Stimulated activated CD8-positive, alpha-beta memory T cell treated with anti-CD3 and anti-CD28 coated beads, Interleukin-12 subunit alpha, Interleukin-12 subunit beta, amount 100 ng/mL, for 4 hours (primary cell): ENCODE measurements around the gene ROR1.

Experiments
- DNase-seq: peaks from one replicate; pipeline ENCODE4 v3.0.0-alpha.2; 2020; ENCODE audit warnings: low read depth

ROR1 gene

GRCh38 chr1:63935553-63935952, 161.7 kb downstream of the ROR1 start:
- DNase-seq, result no peak

DNA sequence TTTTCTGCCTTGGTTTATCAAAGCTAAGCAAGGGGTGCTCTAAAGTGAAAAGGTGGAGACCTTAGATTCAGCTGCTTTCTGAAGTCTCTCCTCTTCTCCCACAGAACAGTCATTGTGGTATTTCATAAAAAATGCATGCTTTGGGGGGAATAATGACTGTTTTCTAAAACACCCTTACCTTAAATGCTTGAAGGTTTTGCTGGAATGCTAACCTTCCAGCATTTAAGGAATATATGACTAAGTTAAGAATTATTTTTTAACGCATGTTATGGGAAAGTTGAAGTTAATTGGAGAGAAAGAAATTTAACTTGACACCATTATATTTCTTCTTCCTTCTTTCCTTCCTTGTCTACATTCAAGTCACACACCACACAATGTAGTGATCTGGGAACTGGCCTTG, 162.5 kb downstream of the ROR1 start:
- DNase-seq, result no peak

DNA sequence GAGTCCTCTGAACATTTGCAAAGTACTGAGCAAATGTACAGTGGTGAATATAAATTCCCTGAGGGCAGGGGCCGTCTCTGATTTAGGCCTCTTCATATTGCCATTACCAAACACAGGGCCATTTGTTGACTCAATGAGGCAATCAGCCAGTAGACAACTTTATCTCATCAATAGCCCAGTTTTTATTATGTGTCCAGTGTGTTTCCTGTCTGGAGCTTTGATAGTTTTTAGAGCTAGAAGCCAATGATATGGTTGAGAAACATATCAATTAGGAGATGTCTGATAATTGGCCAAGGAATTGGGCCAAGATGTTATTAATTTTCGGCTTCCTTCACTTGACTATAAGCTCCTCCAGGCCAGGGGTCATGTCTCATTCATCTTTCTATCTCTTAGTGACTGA, 163.0 kb downstream of the ROR1 start:
- DNase-seq, result no peak

GRCh38 chr1:63937461-63938022, 163.7 kb downstream of the ROR1 start:
- no peak for DNase-seq

DNA sequence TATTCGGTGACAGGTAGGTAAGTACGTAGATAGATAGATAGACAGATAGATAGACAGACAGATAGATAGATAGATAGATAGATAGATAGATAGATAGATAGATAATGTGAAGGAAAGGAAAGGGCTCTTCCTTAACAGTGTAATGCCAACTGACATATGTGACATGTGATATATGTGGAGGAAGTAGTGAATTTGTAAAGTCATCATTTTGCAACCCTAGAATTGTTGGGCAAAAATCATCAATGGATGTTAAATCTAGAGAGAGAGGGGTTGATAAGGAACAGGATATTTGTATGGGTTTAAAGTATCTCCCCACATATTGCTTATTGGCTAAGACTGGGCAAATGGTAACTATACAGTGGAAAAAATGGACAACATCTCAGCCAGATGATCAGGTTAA, 166.6 kb downstream of the ROR1 start:
- DNase-seq, result no peak

- DNase-seq, result no peak
Observed at GRCh38 chr1:63943393-63943792, 169.6 kb downstream of the ROR1 start.

DNA sequence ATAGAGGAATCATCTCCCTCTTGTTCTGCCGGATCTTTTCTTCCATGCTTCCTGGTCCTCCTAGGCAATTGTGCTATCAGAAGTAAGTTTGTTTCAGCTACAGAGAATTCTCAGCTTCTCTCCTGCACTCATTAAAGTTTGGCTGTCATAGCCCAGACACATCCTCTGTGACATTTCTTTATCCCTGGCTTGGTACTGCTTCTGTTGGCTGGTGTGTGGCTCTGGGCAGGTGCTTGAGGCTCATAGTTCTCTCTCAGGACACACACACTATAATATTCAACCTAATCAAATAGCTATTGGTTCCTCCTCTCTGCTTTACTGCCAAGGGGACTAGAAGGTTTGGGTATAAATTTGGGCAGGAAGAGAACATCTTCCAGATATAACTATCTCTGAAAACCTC, 172.1 kb downstream of the ROR1 start:
- no peak for DNase-seq

- DNase-seq, result no peak
Observed at GRCh38 chr1:63946866-63947491, 173.2 kb downstream of the ROR1 start.

GRCh38 chr1:63947904-63948303, 174.1 kb downstream of the ROR1 start:
- DNase-seq, result no peak

DNA sequence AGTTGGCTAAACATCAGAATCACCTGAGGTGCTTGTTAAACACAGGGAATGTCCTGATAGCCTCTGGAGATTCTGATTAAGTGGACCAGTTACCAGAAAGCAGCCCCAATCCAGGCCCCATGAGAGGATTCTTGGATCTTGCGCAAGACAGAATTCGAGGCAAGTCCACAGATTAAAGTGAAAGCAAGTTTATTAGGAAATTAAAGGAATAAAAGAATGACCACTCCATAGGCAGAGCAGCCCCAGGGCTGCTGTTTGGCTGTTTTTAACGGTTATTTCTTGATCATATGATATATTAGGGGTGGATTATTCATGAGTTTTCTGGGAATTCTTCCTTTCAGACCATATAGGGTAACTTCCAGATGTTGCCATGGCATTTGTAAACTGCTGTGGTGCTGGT, 176.2 kb downstream of the ROR1 start:
- DNase-seq, result no peak

- no peak for DNase-seq
Observed at GRCh38 chr1:63951059-63951946, 177.5 kb downstream of the ROR1 start.

DNA sequence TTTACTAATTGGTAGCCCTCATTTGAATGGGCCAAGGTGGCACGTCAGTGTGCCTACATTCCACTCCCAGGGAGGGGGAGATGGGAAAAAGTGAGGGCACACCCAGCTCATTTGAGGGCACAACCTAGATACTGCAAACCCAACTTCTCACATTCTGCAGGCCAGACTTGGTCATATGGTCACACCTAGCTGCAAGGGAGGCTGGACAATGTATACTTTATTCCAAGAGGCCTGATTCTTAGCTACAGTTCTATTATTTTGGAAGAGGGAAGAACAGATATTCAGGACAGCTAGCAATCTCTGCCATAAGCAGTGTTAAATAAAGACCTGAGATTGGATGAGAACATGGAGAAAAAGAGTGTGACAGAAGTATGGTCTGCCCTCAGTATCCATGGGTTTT, 180.4 kb downstream of the ROR1 start:
- no peak for DNase-seq

- no peak for DNase-seq
Observed at GRCh38 chr1:63955370-63956145, 181.7 kb downstream of the ROR1 start.

DNA sequence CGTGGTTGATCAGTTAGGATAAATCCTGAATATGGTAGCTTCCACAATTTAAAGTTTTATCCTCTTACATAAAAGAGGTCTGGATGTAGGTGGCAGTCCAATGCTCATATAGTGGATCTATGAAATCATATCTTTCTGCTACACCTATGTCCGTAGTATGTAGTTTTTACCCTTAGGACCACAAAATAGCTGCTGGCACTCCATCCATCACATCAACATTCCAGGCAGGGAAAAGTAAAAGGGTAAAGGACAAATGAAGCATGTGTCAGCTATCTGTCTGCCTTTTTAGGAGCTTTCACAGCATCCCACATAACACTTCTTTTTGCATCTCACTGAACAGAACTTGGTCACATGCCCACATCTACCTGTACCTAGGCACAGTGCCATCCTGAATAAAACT, 184.7 kb downstream of the ROR1 start:
- no peak for DNase-seq

- no peak for DNase-seq
Observed at GRCh38 chr1:63960326-63960725, 186.5 kb downstream of the ROR1 start.

GRCh38 chr1:63966016-63966415, 192.2 kb downstream of the ROR1 start:
- DNase-seq, result no peak

- DNase-seq, result no peak
Observed at GRCh38 chr1:63967901-63968300, 194.1 kb downstream of the ROR1 start.

DNA sequence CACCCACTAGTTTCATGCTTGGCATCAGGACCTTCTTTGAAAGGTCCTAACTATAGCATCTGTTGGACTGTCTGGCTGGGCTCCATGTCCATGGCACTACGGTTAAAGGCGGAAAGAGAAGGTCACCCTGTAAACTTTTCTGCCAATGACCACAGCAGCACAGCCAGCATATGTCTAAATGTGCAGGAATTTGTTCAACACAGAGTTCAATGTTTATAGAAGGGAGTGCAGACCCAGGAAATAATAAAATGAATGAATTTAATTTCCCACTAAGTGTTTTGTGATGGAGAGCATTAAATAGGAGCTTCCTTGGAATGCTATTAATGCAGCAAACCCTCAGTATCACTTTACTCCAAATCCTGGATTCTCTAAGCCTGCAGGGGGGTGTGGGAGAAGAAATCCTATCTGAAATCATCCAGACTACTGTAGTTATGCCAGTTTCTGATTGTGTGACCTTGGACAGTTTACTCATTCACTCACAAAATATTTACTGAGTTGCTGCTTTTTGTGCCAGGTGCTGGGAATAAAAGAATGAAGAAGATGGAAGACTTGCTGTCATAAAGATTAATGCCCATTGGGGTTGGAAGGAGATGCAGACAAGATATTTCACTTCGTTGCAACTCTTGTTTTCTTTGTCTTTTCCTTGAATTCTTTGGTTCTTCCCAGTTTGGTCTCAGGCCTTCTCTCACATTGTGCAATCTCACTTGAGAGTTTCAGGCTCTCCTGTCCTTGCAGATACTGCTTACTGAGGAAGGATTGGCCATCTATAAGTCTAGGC, 195.0 kb downstream of the ROR1 start:
- no peak for DNase-seq

DNA sequence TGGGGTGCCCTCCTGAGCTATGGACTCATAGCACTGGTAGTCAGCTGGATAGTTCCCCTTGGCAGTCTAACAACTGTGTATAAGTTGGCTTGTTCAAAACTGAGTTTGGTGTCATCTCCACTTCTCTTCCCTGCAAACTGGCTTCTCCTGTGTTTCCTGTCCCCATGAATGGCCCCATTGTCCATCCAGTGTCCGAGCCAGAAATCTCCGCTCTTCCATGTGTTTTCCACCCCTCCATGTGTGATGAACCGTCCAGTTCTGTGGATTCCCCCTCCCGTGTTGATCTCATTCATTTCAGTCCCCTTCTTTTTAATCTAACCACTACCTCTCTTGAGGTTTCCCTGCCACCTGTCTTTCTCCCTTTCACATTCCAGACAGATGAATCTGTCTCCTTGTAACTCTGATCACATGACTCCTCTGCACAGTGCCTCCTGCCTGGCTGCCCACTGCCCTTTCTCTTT, 195.7 kb downstream of the ROR1 start:
- DNase-seq, result no peak

DNA sequence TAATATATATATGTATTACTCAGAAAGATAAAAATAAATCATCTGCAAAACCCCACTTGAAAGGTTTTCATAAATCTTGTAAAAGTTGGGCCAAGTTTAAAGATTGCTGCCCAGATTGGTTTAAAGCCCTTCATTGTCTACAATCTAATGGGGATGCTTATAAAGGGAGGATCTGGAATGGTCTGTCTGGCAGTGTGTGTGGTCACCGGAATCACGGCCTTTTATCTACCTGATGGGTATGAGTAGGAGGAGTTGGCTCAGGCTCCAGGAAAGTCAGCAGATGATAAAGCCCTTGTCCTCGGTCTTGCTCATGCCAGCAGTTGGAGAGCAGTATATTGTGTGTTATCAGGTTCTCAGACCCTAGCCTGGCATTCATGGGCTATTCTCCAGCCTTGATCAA, 197.7 kb downstream of the ROR1 start:
- no peak for DNase-seq

GRCh38 chr1:63973005-63973419, 199.2 kb downstream of the ROR1 start:
- no peak for DNase-seq

DNA sequence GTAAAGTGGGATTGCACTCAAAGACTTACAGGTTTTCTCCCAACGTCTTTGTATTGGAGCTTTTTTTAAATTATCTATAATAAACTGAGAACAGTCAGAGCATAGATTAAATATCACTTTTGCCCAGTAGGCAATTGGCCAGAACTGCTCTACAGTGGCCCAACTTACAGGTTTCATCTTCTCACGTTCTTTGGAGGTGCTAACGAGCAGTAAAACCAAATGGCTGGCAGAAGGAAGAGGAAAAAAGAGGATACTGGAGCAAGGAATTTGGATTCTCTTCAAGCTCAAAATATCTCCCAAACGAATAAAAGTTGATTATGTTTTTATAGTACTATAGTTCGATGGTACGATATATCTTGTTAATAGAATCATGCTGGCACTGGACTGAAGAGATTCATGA, 201.1 kb downstream of the ROR1 start:
- no peak for DNase-seq
